ENCODE measurements around the gene FES.
"Not testable (repeated sequence)": the region's sequence is repeated elsewhere in the genome, so short reads cannot be mapped to it uniquely, and the experiment has no call there.

The FES gene

DNA sequence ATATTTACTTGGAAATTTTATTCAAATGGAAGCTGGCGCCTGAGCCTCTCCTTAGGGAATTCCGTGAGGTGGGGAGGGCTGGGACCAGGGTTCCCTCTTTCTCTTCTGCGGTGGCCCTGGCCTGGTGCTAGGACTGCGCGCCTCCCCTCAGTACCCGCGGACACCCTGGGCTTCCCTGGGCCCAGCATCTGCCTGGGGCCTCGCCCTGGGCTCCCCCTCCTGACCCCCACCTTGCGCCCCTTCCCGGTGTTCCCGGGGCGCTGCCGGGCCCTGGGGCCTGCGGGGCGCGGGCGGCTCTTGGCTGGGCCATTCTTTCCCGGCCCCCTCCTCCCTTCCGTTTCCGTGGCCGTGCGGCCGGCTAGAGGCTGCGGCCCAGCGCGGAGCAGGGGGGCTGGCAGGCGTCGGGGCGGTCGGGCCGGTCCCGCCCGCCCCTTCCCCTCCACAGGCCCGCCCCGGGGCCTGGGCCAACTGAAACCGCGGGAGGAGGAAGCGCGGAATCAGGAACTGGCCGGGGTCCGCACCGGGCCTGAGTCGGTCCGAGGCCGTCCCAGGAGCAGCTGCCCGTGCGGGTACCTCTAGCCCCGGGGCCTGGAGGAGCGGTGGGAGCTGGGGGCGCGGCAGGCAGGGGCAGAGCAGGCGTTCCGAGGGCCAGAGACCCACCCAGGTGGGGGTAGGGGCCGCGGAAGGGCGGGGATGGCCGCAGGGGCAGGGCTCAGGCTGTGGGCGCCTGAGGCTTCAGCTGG lies at the start of gene FES:
Gene FES, plus strand, starts transcription at position 529 of the 743 bp plus-strand sequence. CDS start 542 bp downstream, outside the sequence.
- DNase-seq (ENCODE audit: low spot score): no peak

DNA sequence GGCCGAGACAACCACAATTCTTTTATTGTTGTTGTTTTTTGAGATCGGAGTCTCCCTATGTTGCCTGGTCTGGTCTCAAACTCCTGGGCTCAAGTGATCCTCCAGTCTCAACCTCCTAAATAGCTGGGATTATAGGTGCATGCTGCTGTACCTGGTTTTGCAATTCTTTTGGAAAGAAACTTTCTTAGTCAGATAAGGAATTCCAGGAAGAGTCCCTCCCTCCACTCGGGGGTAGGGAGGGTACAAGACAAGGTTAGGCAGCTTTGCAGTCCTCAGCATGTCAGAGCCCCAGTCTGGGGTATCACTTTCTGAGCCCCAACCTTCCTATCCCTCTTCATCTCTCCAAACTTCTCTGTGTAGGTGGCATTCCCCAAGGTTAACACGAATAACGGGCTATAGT lies 49.7 kb upstream of the FES start:
- DNase-seq (ENCODE audit: low spot score): no peak

DNA sequence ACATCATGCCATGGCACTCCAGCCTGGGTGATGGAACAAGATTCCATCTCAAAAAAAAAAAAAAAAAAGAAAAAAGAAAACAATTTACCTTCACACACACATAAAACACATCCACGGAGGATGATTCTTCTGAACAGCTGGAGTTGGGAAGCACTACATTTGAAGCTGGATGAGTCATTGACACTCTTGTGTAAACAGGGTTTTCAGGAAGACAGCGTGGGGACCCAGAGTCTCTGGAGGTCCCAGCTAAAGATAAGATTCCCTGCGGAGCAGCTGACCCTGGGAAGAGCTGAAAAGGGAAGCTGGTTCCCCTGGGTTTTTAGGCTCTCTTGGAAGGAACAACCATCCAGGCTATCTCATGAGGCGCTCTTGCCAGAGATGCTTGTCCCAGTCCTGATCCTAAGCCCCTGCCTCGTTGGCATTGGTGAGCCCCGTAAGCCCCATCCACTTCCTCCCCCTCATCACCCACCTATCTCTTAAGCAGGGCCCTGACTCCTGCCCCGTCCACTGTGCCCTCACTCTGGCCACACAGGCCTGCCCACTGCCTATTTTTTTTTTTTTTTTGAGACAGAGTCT lies 47.9 kb upstream of the FES start:
- DNase-seq (ENCODE audit: low spot score): peak; percentile 76

DNA sequence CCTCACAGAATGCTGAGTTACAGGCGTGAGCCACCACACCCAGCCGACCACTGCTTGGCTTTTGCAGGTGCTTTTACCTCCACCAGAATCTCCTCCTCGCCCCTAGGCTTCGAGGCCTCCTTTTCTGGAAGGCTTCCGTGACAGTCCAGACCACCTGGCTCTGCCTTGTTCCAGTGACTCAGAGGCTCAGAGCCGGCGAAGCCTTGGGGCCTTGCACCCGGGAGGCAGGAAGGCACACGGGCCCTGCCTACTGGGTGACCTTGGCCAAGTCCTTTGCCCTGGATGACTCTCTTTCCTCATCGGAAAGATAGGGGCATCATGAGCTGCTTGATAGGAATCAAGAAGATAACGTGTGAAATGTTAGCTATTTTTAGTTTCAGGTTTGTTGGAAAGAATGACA lies 47.2 kb upstream of the FES start:
- DNase-seq (ENCODE audit: low spot score): no peak

DNA sequence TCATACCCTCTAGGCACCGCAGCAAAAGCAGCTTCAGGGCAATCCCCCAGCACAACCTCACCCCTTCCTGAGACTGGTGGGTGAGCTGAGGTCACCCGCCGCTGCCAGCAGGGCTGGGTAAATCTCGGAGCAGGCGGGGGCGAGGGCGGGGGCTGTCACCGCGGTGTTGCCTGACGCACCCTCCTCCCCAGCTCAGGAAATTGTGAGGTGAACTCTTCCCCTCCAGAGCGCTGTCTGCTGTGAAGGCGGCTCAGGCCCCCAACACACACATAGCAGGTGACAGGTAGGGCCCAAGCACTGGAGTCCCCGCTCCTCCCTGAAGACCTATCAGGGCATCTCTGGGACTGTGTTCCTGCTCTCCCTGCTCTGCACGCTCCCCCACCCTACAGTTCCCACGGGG lies 46.2 kb upstream of the FES start:
- DNase-seq (ENCODE audit: low spot score): peak; percentile 19

DNA sequence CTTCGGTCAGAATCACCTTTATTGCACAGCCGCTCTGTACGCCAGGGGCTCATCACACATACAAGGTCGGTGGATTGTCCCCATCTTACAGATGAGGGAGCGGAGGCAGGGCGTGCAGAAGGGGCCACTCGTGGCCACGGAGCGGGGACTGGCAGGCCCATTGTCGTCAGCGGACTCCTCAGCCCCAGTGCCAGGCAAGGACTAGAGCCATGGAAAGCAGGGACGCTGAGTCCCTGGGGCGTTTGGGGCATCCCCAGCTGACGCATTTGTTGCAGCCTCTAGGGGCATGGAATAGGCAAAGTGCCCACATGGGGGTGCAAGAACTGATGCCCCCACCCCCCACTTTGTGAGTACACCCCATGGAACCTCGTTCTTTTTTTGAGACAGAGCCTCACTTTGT lies 45.8 kb upstream of the FES start:
- DNase-seq (ENCODE audit: low spot score): no peak

DNA sequence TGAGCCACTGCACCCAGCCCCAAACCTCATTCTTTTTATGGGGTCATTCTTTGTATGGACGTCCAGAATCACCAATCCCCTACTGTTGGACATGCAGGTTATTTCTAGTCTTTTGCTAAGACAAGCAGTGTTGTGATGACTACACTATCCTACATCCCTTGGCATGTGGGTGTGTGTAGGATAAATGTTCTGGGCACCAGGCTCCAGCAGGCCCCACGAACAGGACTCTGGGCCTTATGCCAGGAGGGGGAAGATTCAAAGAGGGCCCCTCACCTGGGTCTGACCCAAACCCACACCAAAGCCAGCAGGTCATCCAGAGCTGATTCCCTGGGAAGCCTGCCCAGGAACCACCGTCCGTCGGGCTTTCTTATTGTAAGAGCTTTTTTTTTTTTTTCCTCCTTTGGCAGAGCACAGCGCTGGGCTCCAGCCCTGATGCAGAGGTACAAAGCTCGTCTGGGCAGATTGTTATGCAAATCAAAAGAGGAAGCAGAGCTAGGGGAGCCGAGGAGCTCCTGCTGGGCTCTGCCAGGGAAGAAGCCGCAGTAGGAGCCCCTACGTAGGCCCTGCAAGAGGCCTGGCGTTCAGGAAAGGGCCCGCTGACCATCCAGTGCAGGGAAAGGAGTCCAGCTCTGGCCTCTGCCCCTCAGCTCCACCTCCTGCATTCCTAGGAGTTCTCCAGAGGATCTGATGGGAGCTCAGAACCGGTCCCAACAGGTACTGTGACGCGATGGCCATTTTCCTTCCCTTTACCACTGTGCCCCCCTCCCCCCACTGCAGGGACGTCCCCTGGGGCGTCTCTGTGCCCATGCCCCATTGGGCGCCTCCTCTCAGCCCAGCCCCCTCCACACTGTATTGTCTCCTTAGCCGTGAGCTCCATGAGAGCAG lies 44.9 kb upstream of the FES start:
- DNase-seq (ENCODE audit: low spot score): peak; percentile 11

DNA sequence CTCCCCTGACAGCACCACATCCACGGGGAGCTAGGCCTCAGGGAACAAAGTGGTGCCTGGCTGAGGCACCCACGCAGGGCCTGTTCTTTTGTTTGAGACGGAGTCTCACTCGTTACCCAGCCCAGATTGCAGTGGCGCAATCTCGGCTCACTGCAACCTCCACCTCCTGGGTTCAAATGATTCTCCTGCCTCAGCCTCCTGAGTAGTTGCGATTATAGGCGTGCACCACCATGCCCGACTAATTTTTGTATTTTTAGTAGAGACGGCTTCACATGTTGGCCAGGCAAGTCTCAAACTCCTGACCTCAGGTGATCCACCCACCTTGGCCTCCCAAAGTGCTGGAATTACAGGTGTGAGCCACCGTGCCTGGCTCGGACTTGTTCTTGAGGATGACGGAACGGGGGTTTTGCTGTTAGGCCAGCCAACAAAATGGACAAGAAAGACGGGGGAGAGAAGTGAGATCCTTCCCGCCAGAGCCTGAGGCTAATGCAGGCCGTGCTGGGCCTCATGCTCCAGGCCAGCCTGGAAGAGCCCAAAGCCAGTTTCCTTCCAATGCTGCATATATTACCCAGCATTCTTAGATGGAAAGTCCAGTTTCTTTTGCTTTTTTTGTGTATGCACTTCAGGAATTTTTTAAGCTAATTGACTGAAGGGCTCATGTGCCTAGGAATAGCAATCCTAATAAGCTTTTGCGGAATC lies 44.0 kb upstream of the FES start:
- DNase-seq (ENCODE audit: low spot score): no peak

DNA sequence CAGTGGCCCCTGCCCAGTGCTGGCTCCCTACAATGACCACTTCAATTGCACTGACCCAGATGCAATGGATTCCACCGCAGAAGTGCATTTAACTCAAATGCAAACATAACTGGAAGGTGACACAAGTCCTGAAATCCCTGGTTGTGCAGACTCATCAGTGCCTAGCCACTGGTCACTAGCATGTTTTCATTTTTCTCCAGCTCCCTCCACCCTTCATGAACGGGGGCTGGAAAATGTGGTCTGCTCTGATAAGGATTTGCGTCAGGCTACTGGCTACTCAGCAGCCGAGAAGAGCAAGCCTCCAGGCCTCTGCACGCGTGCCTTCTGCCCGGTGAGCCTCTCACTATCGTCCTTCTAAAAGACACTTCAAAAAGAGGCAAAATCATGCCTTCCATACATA lies 43.4 kb upstream of the FES start:
- no peak for DNase-seq (ENCODE audit: low spot score)

DNA sequence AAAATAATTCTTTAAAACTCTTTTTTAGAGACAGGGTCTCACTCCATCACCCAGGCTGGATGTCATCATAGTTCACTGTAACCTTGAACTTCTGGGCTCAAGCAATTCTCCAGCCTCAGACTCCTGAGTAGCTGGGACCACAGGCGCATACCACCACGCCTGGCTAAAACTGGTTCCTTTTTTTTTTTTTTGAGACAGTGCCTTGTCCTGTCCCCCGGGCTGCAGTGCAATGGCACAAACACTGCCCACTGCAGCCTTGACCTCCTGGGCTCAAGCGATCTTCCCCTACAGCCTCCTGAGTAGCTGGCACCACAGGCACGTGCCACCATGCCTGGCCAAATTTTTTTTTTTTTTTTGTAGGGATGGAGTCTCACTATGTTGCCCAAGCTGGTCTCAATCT lies 39.6 kb upstream of the FES start:
- no peak for DNase-seq (ENCODE audit: low spot score)

DNA sequence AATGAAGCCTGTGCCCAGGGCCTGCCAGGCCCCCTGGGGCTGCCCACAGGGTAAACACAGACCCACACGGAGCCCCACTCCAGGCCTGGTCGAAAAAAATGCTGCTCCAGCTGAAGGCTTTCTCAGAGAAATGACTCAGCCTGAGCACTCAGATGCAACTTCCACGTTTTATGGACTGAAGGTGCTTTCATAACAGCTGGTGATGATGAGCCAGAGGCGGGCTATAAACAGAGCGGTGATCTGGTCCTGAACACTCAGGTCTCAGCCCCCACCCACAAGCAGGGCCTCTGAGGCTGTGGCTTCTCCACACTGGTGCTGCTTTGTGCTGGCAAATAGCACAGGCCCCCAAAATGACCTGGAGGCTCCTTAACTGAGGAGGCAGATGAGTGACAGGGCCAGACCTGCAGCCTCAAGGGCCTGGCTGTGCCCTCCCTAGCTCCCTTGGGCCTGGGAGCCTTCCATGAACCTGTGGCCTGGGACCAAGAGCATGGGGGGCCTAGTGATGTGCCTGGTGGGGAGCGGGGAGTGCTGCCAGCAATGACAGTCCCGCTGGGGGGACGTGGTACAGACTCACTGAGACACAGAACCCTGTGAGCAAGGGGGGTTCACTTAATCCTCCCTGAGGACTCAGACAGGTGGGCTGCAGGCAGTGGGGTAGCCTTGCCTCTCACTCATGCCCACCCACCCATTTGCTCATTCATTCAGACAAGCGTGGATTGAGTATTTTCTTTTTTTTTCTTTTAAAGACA lies 38.9 kb upstream of the FES start:
- DNase-seq (ENCODE audit: low spot score): no peak

DNA sequence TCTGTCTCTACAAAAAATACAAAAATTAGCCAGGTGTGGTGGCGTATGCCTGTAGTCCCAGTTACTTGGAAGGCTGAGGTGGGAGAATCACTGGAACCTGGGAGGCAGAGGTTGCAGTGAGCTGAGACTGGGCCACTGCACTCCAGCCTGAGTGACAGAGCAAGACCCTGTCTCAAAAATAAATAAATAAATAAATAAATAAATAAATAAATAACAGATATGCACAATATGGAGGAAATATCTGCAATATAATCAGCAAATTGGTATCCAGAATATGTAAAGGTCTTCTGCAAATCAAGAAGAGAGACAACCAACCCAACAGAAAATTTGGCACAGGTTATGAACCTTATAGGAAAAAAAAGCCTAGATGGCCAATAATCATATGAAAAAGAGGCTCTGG lies 34.9 kb upstream of the FES start:
- DNase-seq (ENCODE audit: low spot score): not testable (repeated sequence)

DNA sequence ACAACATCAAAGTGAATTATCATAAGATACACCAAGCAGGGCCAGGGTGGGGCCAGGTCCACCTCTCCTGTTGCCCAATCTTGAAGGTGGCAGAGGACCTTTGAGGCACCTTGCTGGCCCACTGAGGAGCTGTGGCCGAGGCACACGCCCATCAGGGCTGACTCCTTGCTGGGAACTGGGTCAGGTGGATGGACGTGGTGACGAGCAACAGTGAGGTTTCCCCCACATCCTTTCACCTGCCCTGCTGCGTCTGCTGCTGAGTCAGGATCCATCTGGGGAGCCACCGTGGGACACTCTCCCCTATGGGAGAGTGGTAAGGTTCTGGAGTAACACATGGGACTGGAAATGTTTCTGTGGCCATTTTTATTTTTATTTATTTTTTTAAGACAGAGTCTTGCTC lies 33.2 kb upstream of the FES start:
- DNase-seq (ENCODE audit: low spot score): no peak

DNA sequence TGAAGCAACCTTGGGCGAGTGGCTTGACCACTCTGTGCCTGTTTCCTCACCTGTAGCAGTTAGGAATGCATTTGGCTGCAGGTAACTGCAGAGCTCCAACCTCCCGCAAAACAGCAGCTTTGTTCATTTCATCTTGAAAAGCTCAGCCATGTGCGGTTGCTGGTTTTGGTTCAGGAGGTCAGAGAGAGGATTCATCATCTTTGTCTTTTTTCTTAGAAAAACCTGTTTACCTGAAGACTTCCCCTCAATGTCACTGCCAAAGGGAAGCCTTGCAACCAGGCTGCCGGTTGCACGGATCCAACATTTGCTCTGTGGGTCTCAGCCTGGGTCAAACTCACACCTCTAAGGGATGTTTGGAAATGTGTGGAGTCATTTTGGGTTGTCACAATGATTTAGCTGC lies 32.4 kb upstream of the FES start:
- DNase-seq (ENCODE audit: low spot score): no peak

DNA sequence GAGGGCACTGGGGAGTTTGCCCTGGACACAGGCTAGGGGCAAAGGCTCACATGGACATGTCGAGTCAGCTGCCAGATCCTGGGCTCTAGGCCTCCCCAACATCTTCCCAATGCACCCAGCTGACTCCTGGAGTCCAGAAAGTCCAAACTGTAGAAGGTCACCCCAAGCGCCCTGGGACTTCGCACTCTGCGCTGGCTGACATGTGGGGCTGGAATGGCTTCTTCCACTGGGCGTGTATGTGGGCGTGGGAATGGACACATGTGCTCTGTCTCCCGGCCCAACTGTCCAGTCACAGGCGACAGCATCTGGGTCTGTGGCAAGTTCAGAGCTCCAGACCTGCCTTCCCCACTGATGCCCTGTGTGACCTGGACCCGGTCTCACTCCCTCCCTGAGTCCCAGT lies 29.2 kb upstream of the FES start:
- no peak for DNase-seq (ENCODE audit: low spot score)

DNA sequence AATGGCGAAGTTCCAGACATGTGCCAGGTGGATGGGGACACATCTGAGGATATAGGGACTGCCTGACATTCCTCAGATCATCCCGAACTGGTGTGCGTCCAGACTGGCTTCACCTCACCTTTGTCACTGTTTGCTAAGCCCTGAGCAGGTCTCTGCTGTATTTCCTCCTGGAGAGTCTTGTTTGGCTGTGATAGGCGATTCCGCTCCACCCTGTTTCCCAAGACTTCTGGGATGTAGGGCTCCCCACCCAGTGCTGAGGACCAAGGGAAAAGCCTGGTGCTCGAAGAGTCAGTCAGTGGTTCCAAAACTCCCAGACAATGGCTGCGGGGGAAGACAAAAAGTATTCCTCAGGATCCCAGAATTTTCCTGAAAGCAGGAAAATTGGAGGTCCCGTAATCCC lies 27.0 kb upstream of the FES start:
- no peak for DNase-seq (ENCODE audit: low spot score)

DNA sequence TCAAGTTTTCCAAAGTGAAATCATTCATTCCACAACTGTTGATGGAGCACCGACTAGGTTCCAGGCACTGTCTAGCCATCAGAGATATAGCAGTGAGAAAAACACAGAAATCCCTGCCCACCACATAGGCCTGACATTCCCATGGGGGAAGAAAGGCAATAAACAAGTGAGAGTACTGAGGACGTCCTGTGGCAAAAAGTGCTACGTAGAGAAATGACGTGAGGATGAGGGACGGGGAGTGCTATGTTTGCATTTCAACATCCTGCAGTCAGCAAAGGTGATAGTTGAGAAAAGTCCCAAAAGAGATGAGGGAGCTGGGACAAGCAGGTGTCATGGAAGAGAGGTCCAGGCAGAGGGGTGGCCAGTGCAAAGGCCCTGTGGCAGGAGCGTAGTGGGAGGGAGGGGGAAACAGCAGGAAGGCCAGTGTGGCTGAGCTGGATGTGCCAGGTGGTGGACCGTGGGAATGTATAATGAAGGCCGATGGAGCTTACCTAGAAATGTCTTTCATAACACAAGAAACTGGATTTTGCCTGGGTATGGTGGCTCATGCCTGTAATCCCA lies 26.3 kb upstream of the FES start:
- DNase-seq (ENCODE audit: low spot score): no peak

DNA sequence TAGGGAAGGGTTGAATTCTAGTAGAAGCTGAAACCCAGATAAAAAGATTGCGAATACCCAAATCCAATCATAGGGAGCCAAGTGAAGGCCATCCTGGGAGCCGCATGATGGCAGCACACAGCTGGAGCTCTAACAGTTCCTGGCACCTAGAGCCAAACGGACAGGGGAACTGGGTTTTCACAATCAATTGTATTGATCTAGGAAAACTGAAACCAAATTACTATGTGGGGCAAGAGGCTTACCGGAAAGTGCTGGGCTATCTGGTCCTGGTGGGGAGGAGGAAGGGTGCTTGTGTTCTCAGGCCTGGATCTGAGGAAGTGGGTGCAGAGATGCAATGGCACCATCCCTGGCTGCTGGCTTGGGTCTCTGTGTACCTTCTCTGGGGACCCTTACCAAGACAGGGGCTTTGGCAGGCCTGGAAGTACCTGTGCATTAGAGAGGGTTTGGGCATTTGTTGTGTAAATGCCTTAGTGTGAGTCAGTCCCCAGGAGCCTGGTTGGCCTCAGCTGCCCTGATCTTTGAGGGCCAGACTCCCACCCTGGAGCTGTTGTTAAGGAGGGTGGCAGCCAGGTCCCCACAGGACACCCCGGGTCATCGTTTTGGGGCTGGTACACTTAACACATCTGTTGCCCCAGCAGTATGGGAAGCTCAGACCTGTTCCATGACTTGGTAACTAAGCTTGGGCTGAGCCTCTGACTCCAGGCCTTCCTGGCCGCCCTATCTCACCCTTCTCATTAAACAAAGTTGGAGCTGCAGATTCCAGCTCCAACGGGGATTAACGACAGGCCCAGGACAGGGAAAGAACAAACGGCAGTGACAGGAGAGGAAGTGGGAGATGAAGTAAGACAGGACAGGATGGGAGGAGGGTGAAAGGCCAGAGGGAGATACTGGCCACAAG lies 24.8 kb upstream of the FES start:
- peak; percentile 63 for DNase-seq (ENCODE audit: low spot score)

DNA sequence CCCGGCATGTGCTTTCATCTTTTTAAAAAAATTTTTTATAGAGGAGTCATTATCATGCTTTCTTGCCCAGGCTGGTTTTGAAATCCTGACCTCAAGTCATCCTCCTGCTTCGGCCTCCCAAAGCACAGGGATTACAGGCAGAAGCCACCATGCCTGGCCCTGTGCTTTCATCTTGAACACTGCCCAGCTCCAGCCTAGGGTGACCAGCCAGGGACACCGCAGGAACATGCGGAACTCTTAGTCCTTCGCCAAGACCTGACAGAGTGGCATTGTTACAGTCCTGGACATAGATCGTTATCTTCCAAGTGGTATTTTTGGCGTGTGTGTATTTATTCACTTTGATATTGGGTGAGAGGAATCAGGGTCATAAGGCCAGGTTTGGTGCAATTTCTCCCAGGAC lies 23.9 kb upstream of the FES start:
- DNase-seq (ENCODE audit: low spot score): no peak

DNA sequence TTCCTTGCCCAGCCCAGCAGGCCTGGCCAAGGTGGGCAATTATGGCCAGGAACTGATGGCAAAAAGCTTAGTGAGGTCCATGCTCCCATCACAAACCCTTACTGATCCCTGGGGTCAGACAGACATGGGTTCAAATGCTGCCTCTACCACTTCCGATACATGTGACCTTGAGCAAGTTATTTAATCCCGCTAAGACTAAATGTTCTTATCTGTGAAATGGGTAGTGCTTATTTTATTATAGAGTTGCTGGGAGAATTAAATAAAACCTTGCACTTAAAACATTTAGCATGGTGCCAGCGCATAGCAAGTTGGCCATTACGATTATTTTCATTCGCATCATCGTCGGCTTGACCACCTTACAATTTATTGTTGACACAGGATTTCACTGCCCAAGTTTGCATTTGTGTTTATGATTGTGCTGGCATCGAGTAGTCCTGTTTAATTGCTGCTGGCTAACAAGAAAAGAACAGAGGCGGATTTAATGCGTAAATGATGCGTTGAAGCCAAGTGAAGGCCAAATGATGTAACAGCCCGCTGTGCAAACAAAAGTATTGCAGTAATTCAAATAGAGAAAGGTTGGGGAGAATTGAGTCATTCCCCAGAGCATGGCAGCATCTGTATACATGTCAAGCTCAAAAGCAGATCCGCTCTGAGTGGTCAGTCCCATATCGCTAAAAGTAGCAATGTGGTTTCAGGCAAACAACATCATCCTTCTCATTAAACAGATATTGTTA lies 23.2 kb upstream of the FES start:
- peak; percentile 77 for DNase-seq (ENCODE audit: low spot score)
